ENCODE measurements around the gene COBLL1.

- TF ChIP-seq PRDM4 (tag by site-specific recombination; IDR thresholded peaks at IDR 0.05): no peak
- no peak for TF ChIP-seq CTCF (tag by site-specific recombination; IDR thresholded peaks at IDR 0.05)
- TF ChIP-seq TCF7L2 (IDR thresholded peaks at IDR 0.05; ENCODE audit: borderline replicate concordance, low read depth, low read length): no peak
- no peak for TF ChIP-seq HOXA7 (CRISPR knock-in tag; IDR thresholded peaks at IDR 0.05; ENCODE audit: borderline replicate concordance)
- TF ChIP-seq BCL6B (tag by site-specific recombination; IDR thresholded peaks at IDR 0.05): no peak
- no peak for TF ChIP-seq ZNF585B (tag by site-specific recombination; IDR thresholded peaks at IDR 0.05)
- no peak for TF ChIP-seq SETDB1 (IDR thresholded peaks at IDR 0.05; ENCODE audit: insufficient read length, low read length)
- TF ChIP-seq PBX3 (CRISPR knock-in tag; IDR thresholded peaks at IDR 0.05): no peak
- TF ChIP-seq ZNF707 (tag by site-specific recombination; IDR thresholded peaks at IDR 0.05): no peak
- no peak for TF ChIP-seq ZNF148 (tag by site-specific recombination; IDR thresholded peaks at IDR 0.05; ENCODE audit: borderline replicate concordance)
- no peak for TF ChIP-seq ZBTB8A (tag by site-specific recombination; IDR thresholded peaks at IDR 0.05)
- TF ChIP-seq ZBTB6 (tag by site-specific recombination; IDR thresholded peaks at IDR 0.05): no peak
These were observed 30.8 kb downstream of the COBLL1 start for GRCh38 chr2:164810843-164811242.

Data from HEK293 (cell line).